H1 (cell line): ENCODE measurements around the gene SHH. TPM values are rescaled to one million over a fixed set of nuclear protein-coding genes. Genes with fewer than 3 reads are reported as not detected.

ENCODE experiments used
- CTCF ChIA-PET: fragments of 300-600 bp; sonication (Branson Sonifier 250); formaldehyde crosslinking; loops from one replicate; lab custom pipeline; 2021; ENCODE audit not compliant: partially characterized antibody; lab: Charles Lee
- POLR2A ChIA-PET: fragments of 300-600 bp; sonication (Branson Sonifier 250); formaldehyde crosslinking; loops from one replicate; lab custom pipeline; 2021; ENCODE audit warnings: inconsistent platforms; ENCODE audit not compliant: partially characterized antibody; lab: Charles Lee
- DNase-seq, 2 experiments: peaks; one replicate each; pipeline versions ENCODE4 v3.0.0 to v3.0.0-alpha.2; 2010 to 2022; ENCODE audit warnings: low spot score in 2 of 2, low read depth in 1 of 2, mixed read lengths in 1 of 2
- FAIRE-seq: peaks from 2 replicates; lab custom pipeline; 2011; peaks lifted over from hg19 to GRCh38; lab: Jason Lieb, UNC
- H2AFZ ChIP-seq: 2 replicates; pipeline ENCODE4 v1.8.1; 2012; ENCODE audit warnings: low read length, inconsistent platforms
- H2AK5ac ChIP-seq: 2 replicates; pipeline ENCODE4 v1.6.1; 2013; ENCODE audit warnings: low read depth, low read length
- H2BK120ac ChIP-seq: replicated peaks from 2 replicates; pipeline ENCODE3; 2013; ENCODE audit warnings: low read depth, low read length, inconsistent platforms
- H2BK12ac ChIP-seq: 2 replicates; pipeline ENCODE4 v1.6.1; 2013; ENCODE audit warnings: low read depth, low read length
- H2BK15ac ChIP-seq: 2 replicates; pipeline ENCODE4 v1.6.1; 2013; ENCODE audit warnings: low read length
- H2BK20ac ChIP-seq: 2 replicates; pipeline ENCODE4 v1.6.1; 2013; ENCODE audit warnings: low read length
- H2BK5ac ChIP-seq: 2 replicates; pipeline ENCODE4 v1.6.1; 2013; ENCODE audit warnings: low read depth, low read length
- H3K14ac ChIP-seq: 2 replicates; pipeline ENCODE4 v1.6.1; 2013; ENCODE audit warnings: inconsistent platforms; ENCODE audit not compliant: insufficient read length
- H3K18ac ChIP-seq: 2 replicates; pipeline ENCODE4 v1.6.1; 2013; ENCODE audit warnings: low read length; ENCODE audit errors: extremely low read depth
- H3K23ac ChIP-seq: 2 replicates; pipeline ENCODE4 v1.6.1; 2013; ENCODE audit warnings: inconsistent platforms; ENCODE audit not compliant: insufficient read length
- H3K23me2 ChIP-seq: 2 replicates; pipeline ENCODE4 v1.6.1; 2013; ENCODE audit warnings: low read depth, low read length
- H3K27ac ChIP-seq: 2 replicates; pipeline ENCODE4 v1.6.1; 2011; ENCODE audit warnings: low read depth, low read length, inconsistent platforms
- H3K27me3 ChIP-seq, 4 experiments: replicated peaks in 1 of 4; 1 replicate in 1 of 4; 2 replicates in 3 of 4; pipeline versions ENCODE4 v1.6.1 to v1.8.1; 2011 to 2013; ENCODE audit warnings: low read length in 3 of 4, mild to moderate bottlenecking in 3 of 4, inconsistent platforms in 2 of 4, mixed read lengths in 2 of 4, moderate library complexity in 1 of 4; ENCODE audit not compliant: control insufficient read depth in 3 of 4, insufficient read depth in 3 of 4; ENCODE audit errors: extremely low read depth in 1 of 4
- H3K36me3 ChIP-seq, 4 experiments: 2 replicates each; pipeline versions ENCODE4 v1.6.1 to v1.8.1; 2011 to 2013; ENCODE audit warnings: mild to moderate bottlenecking in 4 of 4, low read length in 3 of 4, moderate library complexity in 2 of 4, control low read depth in 1 of 4, inconsistent platforms in 1 of 4; ENCODE audit not compliant: insufficient read depth in 4 of 4, control insufficient read depth in 2 of 4
- H3K4ac ChIP-seq: replicated peaks from 2 replicates; pipeline ENCODE3; 2013; ENCODE audit warnings: low read length, low read depth, mixed read lengths, inconsistent platforms; ENCODE audit not compliant: insufficient read length
- H3K4me1 ChIP-seq, 4 experiments: replicated peaks in 1 of 4; 1 replicate in 1 of 4; 2 replicates in 3 of 4; pipeline versions ENCODE4 v1.6.1 to v1.8.1; 2011 to 2013; ENCODE audit warnings: low read length in 3 of 4, inconsistent platforms in 2 of 4, mixed read lengths in 1 of 4; ENCODE audit not compliant: insufficient read depth in 4 of 4, control insufficient read depth in 3 of 4
- H3K4me2 ChIP-seq, 2 experiments: 2 replicates each; pipeline versions ENCODE4 v1.6.1 to v1.8.1; 2011 to 2013; ENCODE audit warnings: low read depth in 2 of 2, low read length in 2 of 2, control low read depth in 1 of 2, inconsistent platforms in 1 of 2, mild to moderate bottlenecking in 1 of 2; ENCODE audit not compliant: insufficient read depth in 1 of 2
- H3K4me3 ChIP-seq, 4 experiments: fragments of 200-600, 300-600 bp in 1 of 4; sonication (generic), shearing (Covaris generic), sonication (Bioruptor Twin) in 1 of 4; 2 replicates each; pipeline versions ENCODE4 v1.5.1 to v1.8.1; 2011 to 2016; ENCODE audit warnings: low read length in 4 of 4, low read depth in 3 of 4, control low read depth in 2 of 4, inconsistent platforms in 2 of 4, mild to moderate bottlenecking in 2 of 4, mixed read lengths in 1 of 4, moderate library complexity in 1 of 4; ENCODE audit not compliant: insufficient read depth in 2 of 4; ENCODE audit errors: extremely low read depth in 1 of 4
- H3K56ac ChIP-seq: replicated peaks from 2 replicates; pipeline ENCODE3; 2013; ENCODE audit warnings: low read depth, mild to moderate bottlenecking, mixed read lengths, low read length, inconsistent platforms; ENCODE audit not compliant: insufficient read length
- H3K79me1 ChIP-seq: 2 replicates; pipeline ENCODE4 v1.6.1; 2013; ENCODE audit warnings: low read depth, low read length, control low read depth
- H3K79me2 ChIP-seq, 2 experiments: 2 replicates each; pipeline versions ENCODE4 v1.6.1 to v1.8.1; 2012 to 2013; ENCODE audit warnings: low read length in 2 of 2, mild to moderate bottlenecking in 2 of 2, inconsistent platforms in 1 of 2; ENCODE audit not compliant: insufficient read depth in 2 of 2, control insufficient read depth in 1 of 2
- H3K9ac ChIP-seq, 4 experiments: replicated peaks in 1 of 4; 1 replicate in 1 of 4; 2 replicates in 3 of 4; pipeline versions ENCODE4 v1.6.1 to v1.8.1; 2011 to 2013; ENCODE audit warnings: low read depth in 3 of 4, low read length in 3 of 4, control low read depth in 2 of 4, mild to moderate bottlenecking in 2 of 4, moderate library complexity in 2 of 4, inconsistent platforms in 1 of 4; ENCODE audit errors: extremely low read depth in 1 of 4
- H3K9me3 ChIP-seq, 2 experiments: 2 replicates each; pipeline versions ENCODE4 v1.6.1 to v1.8.1; 2012 to 2013; ENCODE audit warnings: mild to moderate bottlenecking in 2 of 2, moderate library complexity in 2 of 2, control low read depth in 1 of 2, inconsistent platforms in 1 of 2, low read depth in 1 of 2, low read length in 1 of 2, mixed read lengths in 1 of 2; ENCODE audit not compliant: insufficient read depth in 2 of 2
- H4K20me1 ChIP-seq, 2 experiments: replicated peaks in 1 of 2; 2 replicates each; pipeline versions ENCODE3 to v1.8.1; 2011 to 2013; ENCODE audit warnings: inconsistent platforms in 2 of 2, low read length in 2 of 2, mild to moderate bottlenecking in 1 of 2; ENCODE audit not compliant: insufficient read depth in 2 of 2, control insufficient read depth in 1 of 2
- H4K5ac ChIP-seq: 2 replicates; pipeline ENCODE4 v1.6.1; 2013; ENCODE audit warnings: low read length, low read depth, mixed read lengths, inconsistent platforms; ENCODE audit not compliant: insufficient read length
- H4K8ac ChIP-seq: 2 replicates; pipeline ENCODE4 v1.8.0; 2013; ENCODE audit warnings: mild to moderate bottlenecking, moderate library complexity, low read length, inconsistent platforms; ENCODE audit not compliant: insufficient read depth; ENCODE audit errors: extremely low read depth
- H4K91ac ChIP-seq: replicated peaks from 2 replicates; pipeline ENCODE3; 2013; ENCODE audit warnings: low read length, mixed read lengths, inconsistent platforms; ENCODE audit not compliant: insufficient read length
- ASH2L ChIP-seq: fragments of 200-600, 300-600 bp; sonication (generic); IDR thresholded peaks from one replicate; pipeline ENCODE4 v1.7.1; 2017; ENCODE audit warnings: low read length
- CEBPB ChIP-seq: IDR thresholded peaks from 2 replicates; pipeline ENCODE4 v1.6.1; 2012; ENCODE audit warnings: low read depth, low read length
- GABPA ChIP-seq: IDR thresholded peaks from 2 replicates; pipeline ENCODE4 v1.6.1; 2011; ENCODE audit warnings: mild to moderate bottlenecking, low read length, moderate library complexity, borderline replicate concordance; ENCODE audit not compliant: insufficient read depth
- NANOG ChIP-seq: IDR thresholded peaks from 2 replicates; pipeline ENCODE4 v1.6.1; 2011; ENCODE audit warnings: low read length, low read depth, mild to moderate bottlenecking, inconsistent platforms; ENCODE audit not compliant: insufficient read depth, poor library complexity, severe bottlenecking
- PHF8 ChIP-seq: fragments of 200-600 bp; sonication (generic); conservative IDR thresholded peaks from 2 replicates; pipeline ENCODE4 v1.7.1; 2012; ENCODE audit warnings: low read depth, mild to moderate bottlenecking, inconsistent platforms, low read length, moderate library complexity
- RFX5 ChIP-seq: IDR thresholded peaks from 2 replicates; pipeline ENCODE4 v1.6.1; 2011; ENCODE audit warnings: low read depth, low read length, improper control_type of control experiment, borderline replicate concordance
- SIN3A ChIP-seq, 2 experiments: IDR thresholded peaks in 1 of 2; conservative IDR thresholded peaks in 1 of 2; 2 replicates each; pipeline ENCODE4 v1.6.1; 2011 to 2012; ENCODE audit warnings: low read length in 2 of 2, improper control_type of control experiment in 1 of 2, low read depth in 1 of 2, mild to moderate bottlenecking in 1 of 2
- SIRT6 ChIP-seq: IDR thresholded peaks from one replicate; pipeline ENCODE4 v1.7.1; 2012; ENCODE audit warnings: low read length, inconsistent platforms
- SP1 ChIP-seq: IDR thresholded peaks from 2 replicates; pipeline ENCODE4 v1.6.1; 2011; ENCODE audit warnings: low read depth, low read length
- SUZ12 ChIP-seq: fragments of 200-600 bp; sonication (generic); IDR thresholded peaks from 2 replicates; pipeline ENCODE4 v1.6.1; 2012; ENCODE audit warnings: mild to moderate bottlenecking, inconsistent platforms, low read length, moderate library complexity, mixed read lengths
- WGBS, 2 experiments: shearing (Covaris generic) in 1 of 2; methylation state at CpG; one replicate each; pipeline versions ENCODE4 v1.1.6 to v1.1.7; 2013 to 2015; ENCODE audit warnings: low lambda C conversion rate in 2 of 2, mixed read lengths in 2 of 2, inconsistent platforms in 1 of 2, low coverage in 1 of 2, missing lambda C conversion rate in 1 of 2; ENCODE audit not compliant: insufficient replicate concordance in 2 of 2, insufficient coverage in 1 of 2, insufficient read length in 1 of 2; ENCODE audit errors: extremely low coverage in 1 of 2, missing lambda C conversion rate in 1 of 2; 5-methylcytosine and 5-hydroxymethylcytosine counted together
- polyA plus RNA-seq, 7 experiments: library from polyadenylated mRNA; depleted of rRNA in 3 of 7; stranded (reverse) in 5 of 7; unstranded in 2 of 7; fragments of >200 nt in 5 of 7; fragments of 200-250 nt in 2 of 7; gene quantifications; 1 replicate in 5 of 7; 2 replicates in 1 of 7; 4 replicates in 1 of 7; pipeline versions ENCODE4 v1.2.1 to v1.2.3, GENCODE V29; 2011 to 2013; ENCODE audit warnings: missing spikeins in 2 of 7, mixed read lengths in 2 of 7
- total RNA-seq: library from RNA; stranded (reverse); fragmentation: NEBNext Ultra II Directional; extraction: Animal tissue kit (Norgen Biotek cat#: 25700); gene quantifications from 2 replicates; pipeline ENCODE4 v1.2.1, GENCODE V29; 2021
- TF ChIP-seq, protein P1 (sequence below): IDR thresholded peaks from 2 replicates; pipeline ENCODE4 v1.6.1; 2011; ENCODE audit warnings: low read length, improper control_type of control experiment
- TF ChIP-seq, protein P2 (sequence below): IDR thresholded peaks from 2 replicates; pipeline ENCODE4 v1.6.1; 2012; ENCODE audit warnings: inconsistent platforms

Gene SHH
- total and polyA plus RNA-seq, 2 of the 8 experiments (the other 6 are each of a cell fraction or from before 2014, with no cell fraction given), result not detected

DNA sequence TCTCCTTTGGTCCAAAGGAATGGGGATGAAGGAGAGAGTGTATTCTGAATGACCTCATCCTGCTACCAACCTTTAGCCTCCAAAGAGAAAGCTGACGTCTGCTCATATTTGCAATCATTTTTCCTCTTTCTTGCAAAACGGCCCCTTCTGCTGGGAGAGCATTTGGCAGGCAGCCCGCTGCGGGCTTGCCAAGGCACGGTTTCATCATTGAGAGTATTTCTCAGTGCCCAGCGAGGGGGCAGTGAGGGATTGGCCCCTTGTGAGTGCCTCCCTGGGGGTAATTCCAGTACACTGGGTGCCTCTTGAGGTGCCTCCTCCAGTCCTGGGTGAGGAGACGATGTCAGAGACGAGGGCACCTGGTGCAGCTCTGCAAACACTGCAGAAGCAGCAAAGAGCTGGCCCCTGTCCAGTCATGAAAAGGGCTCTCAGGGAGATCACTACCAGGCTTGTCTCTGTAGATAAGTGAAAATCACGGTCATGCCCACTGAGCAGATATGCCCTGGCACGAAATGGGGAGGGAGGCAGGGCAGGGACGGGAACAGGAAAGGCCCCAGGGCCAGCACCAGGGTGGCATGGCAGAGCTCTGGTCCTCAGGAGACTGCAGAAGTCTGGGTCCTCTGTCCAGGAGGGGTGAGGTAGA, 48.7 kb upstream of the SHH start:
- DNase-seq (no peak), FAIRE-seq (no peak)
- Histone ChIP-seq H3K4me2 (no peak overlapping the region), H3K14ac (no peak overlapping the region), H3K4ac (no peak overlapping the region), H3K23ac (no peak overlapping the region), H3K4me3 (no peak overlapping the region), H3K4me1 (peaks cover 0 to 1% (median 0%) of the 10 kb centered on the region in 4 experiments; a peak in 1 of 7 replicates), H2BK20ac (no peak overlapping the region), H3K27me3 (no peaks in the 10 kb centered on the region), H3K79me2 (no peaks in the 10 kb centered on the region), H3K56ac (no peak overlapping the region), H4K20me1 (peaks cover 0 to 3% of the 10 kb centered on the region in 2 experiments), H3K9me3 (no peaks in the 10 kb centered on the region), H3K79me1 (no peaks in the 10 kb centered on the region), H4K8ac (no peak overlapping the region), H2BK5ac (no peak overlapping the region), H2BK15ac (no peak overlapping the region), H3K23me2 (0 out of 2 replicates have a peak, but pooled peaks cover 2% of the 10 kb centered on the region), H3K9ac (no peak overlapping the region; a peak in 1 of 7 replicates), H4K91ac (no peak overlapping the region), H4K5ac (no peak overlapping the region), H3K18ac (no peak overlapping the region), H2BK120ac (no peak overlapping the region), H3K27ac (no peak overlapping the region), H3K36me3 (no peaks in the 10 kb centered on the region; a peak in 1 of 8 replicates), H2AK5ac (no peak overlapping the region), H2AFZ (no peak overlapping the region), H2BK12ac (no peak overlapping the region)
- CTCF ChIA-PET, result interaction anchor here (0.6 to 1.6 kb wide), 2 partner anchors 11 to 53 kb away, joined by 3 to 4 read pairs; no protein-coding TSS in a partner anchor
- POLR2A ChIA-PET, result no interaction called here
- WGBS, 2 experiments, result 80% methylated on average over 11 of the region's 11 CpGs; no CpG with 5 or more reads in 1 of the 2 experiments
- TF ChIP-seq SIN3A (conservative IDR thresholded peaks at IDR 0.05 in 1 of 2, IDR thresholded peaks at IDR 0.05 in 1 of 2; ENCODE audit: low read depth in 1 of 2, low read length in 2 of 2), result no peak
- no peak for TF ChIP-seq ASH2L
- TF ChIP-seq, protein P1, sequence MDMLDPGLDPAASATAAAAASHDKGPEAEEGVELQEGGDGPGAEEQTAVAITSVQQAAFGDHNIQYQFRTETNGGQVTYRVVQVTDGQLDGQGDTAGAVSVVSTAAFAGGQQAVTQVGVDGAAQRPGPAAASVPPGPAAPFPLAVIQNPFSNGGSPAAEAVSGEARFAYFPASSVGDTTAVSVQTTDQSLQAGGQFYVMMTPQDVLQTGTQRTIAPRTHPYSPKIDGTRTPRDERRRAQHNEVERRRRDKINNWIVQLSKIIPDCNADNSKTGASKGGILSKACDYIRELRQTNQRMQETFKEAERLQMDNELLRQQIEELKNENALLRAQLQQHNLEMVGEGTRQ, result no peak
- no peak for TF ChIP-seq SP1
- TF ChIP-seq SUZ12, result no peak
- TF ChIP-seq NANOG, result no peak
- no peak for TF ChIP-seq CEBPB
- no peak for TF ChIP-seq RFX5
- TF ChIP-seq SIRT6, result no peak
- TF ChIP-seq, protein P2, sequence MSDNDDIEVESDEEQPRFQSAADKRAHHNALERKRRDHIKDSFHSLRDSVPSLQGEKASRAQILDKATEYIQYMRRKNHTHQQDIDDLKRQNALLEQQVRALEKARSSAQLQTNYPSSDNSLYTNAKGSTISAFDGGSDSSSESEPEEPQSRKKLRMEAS, result no peak
- TF ChIP-seq GABPA, result no peak
- TF ChIP-seq PHF8, result no peak
